Measurements from ENCODE around the gene ATG7. TPM values are rescaled to one million over a fixed set of nuclear protein-coding genes. Genes with fewer than 3 reads are reported as not detected.

Gene ATG7
- total RNA-seq, 1 experiment from 2014 or later = 36.0 TPM

DNA sequence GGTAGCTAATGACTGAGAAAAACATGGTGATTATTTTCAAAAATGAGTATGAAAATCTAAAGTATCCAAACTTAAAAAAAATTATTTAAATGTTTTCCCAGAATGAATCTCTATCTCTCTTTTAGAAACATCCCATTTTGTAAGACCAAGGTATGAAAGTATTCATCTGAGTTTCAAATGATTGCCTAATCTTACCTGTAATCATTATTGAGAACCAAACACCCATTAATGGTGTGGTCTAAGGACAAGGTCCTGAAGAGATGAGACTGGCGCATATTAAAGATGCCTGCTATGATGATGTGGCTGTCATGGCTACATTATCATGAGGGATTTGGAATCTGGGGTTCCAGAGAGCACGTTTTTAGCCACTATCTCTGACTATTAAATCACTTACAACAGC, 206.0 kb downstream of the ATG7 start:
- Histone ChIP-seq H3K36me3 (ENCODE audit: control insufficient read depth, insufficient read depth, low read length) (no peaks in the 10 kb centered on the region), H3K4me3 (ENCODE audit: low read depth in 2 of 2, low read length in 2 of 2) (no peak overlapping the region), H3K9me3 (ENCODE audit: control insufficient read depth, insufficient read depth, low read depth, low read length) (no peaks in the 10 kb centered on the region), H3K27ac (ENCODE audit: low read length) (peak overlapping the region; percentile 79), H3K4me1 (ENCODE audit: control insufficient read depth, insufficient read depth, low read length) (peaks cover 28% of the 10 kb centered on the region), H3K27me3 (ENCODE audit: control insufficient read depth, insufficient read depth, low read length) (no peaks in the 10 kb centered on the region)
- in situ Hi-C loops (cut with HindIII; ENCODE audit: low pct_unique_long_range_greater_than_20kb, low sequenced_read_pairs) = no loop called here
- intact Hi-C loops (cut with micrococcal nuclease; ENCODE audit: unreplicated experiment) = no loop called here
- TF ChIP-seq, protein P1, sequence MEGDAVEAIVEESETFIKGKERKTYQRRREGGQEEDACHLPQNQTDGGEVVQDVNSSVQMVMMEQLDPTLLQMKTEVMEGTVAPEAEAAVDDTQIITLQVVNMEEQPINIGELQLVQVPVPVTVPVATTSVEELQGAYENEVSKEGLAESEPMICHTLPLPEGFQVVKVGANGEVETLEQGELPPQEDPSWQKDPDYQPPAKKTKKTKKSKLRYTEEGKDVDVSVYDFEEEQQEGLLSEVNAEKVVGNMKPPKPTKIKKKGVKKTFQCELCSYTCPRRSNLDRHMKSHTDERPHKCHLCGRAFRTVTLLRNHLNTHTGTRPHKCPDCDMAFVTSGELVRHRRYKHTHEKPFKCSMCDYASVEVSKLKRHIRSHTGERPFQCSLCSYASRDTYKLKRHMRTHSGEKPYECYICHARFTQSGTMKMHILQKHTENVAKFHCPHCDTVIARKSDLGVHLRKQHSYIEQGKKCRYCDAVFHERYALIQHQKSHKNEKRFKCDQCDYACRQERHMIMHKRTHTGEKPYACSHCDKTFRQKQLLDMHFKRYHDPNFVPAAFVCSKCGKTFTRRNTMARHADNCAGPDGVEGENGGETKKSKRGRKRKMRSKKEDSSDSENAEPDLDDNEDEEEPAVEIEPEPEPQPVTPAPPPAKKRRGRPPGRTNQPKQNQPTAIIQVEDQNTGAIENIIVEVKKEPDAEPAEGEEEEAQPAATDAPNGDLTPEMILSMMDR (IDR thresholded peaks at IDR 0.05) = no peak
- TF ChIP-seq TCF7L2 (IDR thresholded peaks at IDR 0.05; ENCODE audit: low read depth, low read length) (no peak), POLR2AphosphoS5 (IDR thresholded peaks at IDR 0.05; ENCODE audit: low read depth, low read length) (no peak), SIN3A (IDR thresholded peaks at IDR 0.05; ENCODE audit: borderline replicate concordance, insufficient read depth, low read depth, low read length) (no peak)
- TF ChIP-seq, protein P2, sequence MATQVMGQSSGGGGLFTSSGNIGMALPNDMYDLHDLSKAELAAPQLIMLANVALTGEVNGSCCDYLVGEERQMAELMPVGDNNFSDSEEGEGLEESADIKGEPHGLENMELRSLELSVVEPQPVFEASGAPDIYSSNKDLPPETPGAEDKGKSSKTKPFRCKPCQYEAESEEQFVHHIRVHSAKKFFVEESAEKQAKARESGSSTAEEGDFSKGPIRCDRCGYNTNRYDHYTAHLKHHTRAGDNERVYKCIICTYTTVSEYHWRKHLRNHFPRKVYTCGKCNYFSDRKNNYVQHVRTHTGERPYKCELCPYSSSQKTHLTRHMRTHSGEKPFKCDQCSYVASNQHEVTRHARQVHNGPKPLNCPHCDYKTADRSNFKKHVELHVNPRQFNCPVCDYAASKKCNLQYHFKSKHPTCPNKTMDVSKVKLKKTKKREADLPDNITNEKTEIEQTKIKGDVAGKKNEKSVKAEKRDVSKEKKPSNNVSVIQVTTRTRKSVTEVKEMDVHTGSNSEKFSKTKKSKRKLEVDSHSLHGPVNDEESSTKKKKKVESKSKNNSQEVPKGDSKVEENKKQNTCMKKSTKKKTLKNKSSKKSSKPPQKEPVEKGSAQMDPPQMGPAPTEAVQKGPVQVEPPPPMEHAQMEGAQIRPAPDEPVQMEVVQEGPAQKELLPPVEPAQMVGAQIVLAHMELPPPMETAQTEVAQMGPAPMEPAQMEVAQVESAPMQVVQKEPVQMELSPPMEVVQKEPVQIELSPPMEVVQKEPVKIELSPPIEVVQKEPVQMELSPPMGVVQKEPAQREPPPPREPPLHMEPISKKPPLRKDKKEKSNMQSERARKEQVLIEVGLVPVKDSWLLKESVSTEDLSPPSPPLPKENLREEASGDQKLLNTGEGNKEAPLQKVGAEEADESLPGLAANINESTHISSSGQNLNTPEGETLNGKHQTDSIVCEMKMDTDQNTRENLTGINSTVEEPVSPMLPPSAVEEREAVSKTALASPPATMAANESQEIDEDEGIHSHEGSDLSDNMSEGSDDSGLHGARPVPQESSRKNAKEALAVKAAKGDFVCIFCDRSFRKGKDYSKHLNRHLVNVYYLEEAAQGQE (IDR thresholded peaks at IDR 0.05; ENCODE audit: insufficient read depth in 1 of 2, low read depth in 2 of 2, low read length in 1 of 2) = no peak
- ChIA-PET CTCF (no interaction called here), POLR2A (no interaction called here)
- BruUV-seq (replicated peaks) = no TSS peak
- no peak for ATAC-seq
- DNase-seq (ENCODE audit: low read depth, low spot score) = no peak

DNA sequence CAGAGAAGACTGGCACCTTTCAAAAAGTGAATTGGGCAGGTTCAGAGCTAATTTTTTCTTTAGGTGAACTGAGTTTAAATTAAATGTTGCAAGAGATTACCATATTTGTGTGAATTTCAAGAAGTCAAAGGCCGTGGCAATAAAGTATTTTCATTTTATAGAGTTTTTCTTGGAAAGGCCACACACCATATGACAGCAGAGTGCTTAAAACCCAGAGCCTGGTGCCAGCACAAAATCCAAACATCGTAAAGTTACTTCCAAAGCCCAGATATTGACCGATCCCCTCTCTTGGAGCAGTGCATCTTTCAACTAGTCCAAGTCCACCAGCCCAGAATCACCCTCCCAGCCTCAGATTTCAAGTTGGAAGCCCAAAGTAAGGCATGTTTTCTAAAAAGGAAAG, 207.0 kb downstream of the ATG7 start:
- Histone ChIP-seq H3K9me3 (ENCODE audit: control insufficient read depth, insufficient read depth, low read depth, low read length) (no peaks in the 10 kb centered on the region), H3K27ac (ENCODE audit: low read length) (peak overlapping the region; percentile 31), H3K4me1 (ENCODE audit: control insufficient read depth, insufficient read depth, low read length) (peaks cover 28% of the 10 kb centered on the region), H3K27me3 (ENCODE audit: control insufficient read depth, insufficient read depth, low read length) (no peaks in the 10 kb centered on the region), H3K4me3 (ENCODE audit: low read depth in 2 of 2, low read length in 2 of 2) (no peak overlapping the region), H3K36me3 (ENCODE audit: control insufficient read depth, insufficient read depth, low read length) (no peaks in the 10 kb centered on the region)
- DNase-seq (ENCODE audit: low read depth, low spot score) (no peak), ATAC-seq (no peak)
- BruUV-seq (replicated peaks) = no TSS peak
- in situ Hi-C loops (cut with HindIII; ENCODE audit: low pct_unique_long_range_greater_than_20kb, low sequenced_read_pairs) (no loop called here), intact Hi-C loops (cut with micrococcal nuclease; ENCODE audit: unreplicated experiment) (no loop called here)
- ChIA-PET POLR2A (no interaction called here), CTCF (no interaction called here)
- TF ChIP-seq TCF7L2 (IDR thresholded peaks at IDR 0.05; ENCODE audit: low read depth, low read length) = peak; percentile 38; the same call in 1 of the 2 replicates
- TF ChIP-seq SIN3A (IDR thresholded peaks at IDR 0.05; ENCODE audit: borderline replicate concordance, insufficient read depth, low read depth, low read length) = no peak
- TF ChIP-seq, protein P2 (IDR thresholded peaks at IDR 0.05; ENCODE audit: insufficient read depth in 1 of 2, low read depth in 2 of 2, low read length in 1 of 2) = no peak
- TF ChIP-seq POLR2AphosphoS5 (IDR thresholded peaks at IDR 0.05; ENCODE audit: low read depth, low read length) = no peak
- TF ChIP-seq, protein P1 (IDR thresholded peaks at IDR 0.05) = no peak
